ENCODE data around the gene PKIB.

PKIB gene

DNA sequence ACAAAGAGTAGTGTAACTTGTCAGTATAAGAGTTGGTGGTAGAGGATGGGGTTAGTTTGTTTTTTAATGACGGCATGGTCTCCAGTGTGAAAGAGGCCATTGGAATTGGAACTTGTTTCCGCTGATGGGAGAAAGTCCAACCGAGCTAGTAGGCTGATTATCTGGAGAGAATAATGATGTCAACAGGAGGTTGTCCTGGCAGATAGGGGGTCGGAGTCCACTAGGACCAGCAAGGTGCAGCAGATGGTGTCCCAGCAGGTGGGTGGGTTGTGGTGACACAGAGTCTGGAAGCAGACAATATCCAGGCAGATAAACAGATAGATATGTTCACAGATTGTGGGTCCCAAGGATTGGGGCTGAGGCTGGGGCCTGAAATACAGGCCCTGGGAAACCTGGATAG is 35.1 kb downstream of the PKIB start:
- Histone ChIP-seq H3K4me1 (ENCODE audit: control insufficient read depth, insufficient read depth, low read length) (no peaks in the 10 kb centered on the region), H3K4me3 (ENCODE audit: low read length in 2 of 2) (no peak overlapping the region), H3K27ac (ENCODE audit: low read length) (no peak overlapping the region), H3K9me3 (ENCODE audit: control insufficient read depth in 2 of 2, low read length in 2 of 2) (no peaks in the 10 kb centered on the region), H3K9ac (ENCODE audit: low read length in 2 of 2) (no peak overlapping the region), H3K36me3 (ENCODE audit: control insufficient read depth in 2 of 2, insufficient read depth in 2 of 2, low read length in 2 of 2) (no peaks in the 10 kb centered on the region), H3K27me3 (ENCODE audit: control insufficient read depth in 1 of 2, insufficient read depth in 2 of 2, low read length in 2 of 2) (no peaks in the 10 kb centered on the region)

DNA sequence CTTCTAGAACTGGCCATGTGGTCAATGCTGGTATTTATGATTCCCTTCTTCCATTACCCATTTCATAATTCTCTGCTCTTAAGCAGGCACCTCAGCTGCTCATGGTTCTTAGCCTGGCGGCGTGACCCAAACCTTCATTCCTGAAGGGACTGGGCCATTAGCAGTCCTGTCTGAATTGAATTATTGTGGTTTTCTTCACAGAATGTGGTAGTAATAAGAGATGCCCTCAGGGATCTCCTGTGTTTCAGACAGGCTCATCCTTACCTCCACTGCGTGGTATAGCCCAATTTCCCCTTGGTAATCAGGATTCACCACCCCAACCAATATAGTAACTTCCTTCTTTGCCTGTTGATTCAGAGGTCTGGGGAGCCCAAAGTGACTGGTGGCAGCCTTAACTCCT is 37.6 kb downstream of the PKIB start:
- Histone ChIP-seq H3K27ac (ENCODE audit: low read length) (no peak overlapping the region), H3K9ac (ENCODE audit: low read length in 2 of 2) (no peak overlapping the region), H3K4me3 (ENCODE audit: low read length in 2 of 2) (no peak overlapping the region), H3K36me3 (ENCODE audit: control insufficient read depth in 2 of 2, insufficient read depth in 2 of 2, low read length in 2 of 2) (no peaks in the 10 kb centered on the region), H3K27me3 (ENCODE audit: control insufficient read depth in 1 of 2, insufficient read depth in 2 of 2, low read length in 2 of 2) (no peaks in the 10 kb centered on the region), H3K4me1 (ENCODE audit: control insufficient read depth, insufficient read depth, low read length) (no peaks in the 10 kb centered on the region), H3K9me3 (ENCODE audit: control insufficient read depth in 2 of 2, low read length in 2 of 2) (no peaks in the 10 kb centered on the region)

DNA sequence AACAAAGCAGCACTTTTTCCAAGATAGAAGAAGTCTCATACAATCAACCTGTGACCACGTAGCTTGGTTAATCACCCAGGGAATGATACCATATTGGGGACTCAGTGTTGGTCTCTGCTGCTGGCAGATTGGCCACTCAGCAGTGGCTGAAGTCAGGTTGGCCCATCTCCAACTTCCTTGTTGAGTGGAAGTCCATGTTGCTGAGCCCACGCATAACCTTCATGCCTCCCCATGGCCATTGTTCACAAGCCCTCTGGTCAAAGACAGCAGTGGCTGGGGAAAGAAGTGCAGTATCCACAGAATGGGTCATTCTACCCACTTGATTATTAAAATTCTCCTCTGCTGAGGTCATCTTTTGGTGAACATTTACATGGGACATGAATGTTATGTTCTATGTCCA is 38.5 kb downstream of the PKIB start:
- no peak overlapping the region for H3K4me3 ChIP-seq (ENCODE audit: low read length in 2 of 2)
- H3K27me3 ChIP-seq (ENCODE audit: control insufficient read depth in 1 of 2, insufficient read depth in 2 of 2, low read length in 2 of 2) = no peaks in the 10 kb centered on the region
- H3K36me3 ChIP-seq (ENCODE audit: control insufficient read depth in 2 of 2, insufficient read depth in 2 of 2, low read length in 2 of 2) = no peaks in the 10 kb centered on the region
- no peaks in the 10 kb centered on the region for H3K4me1 ChIP-seq (ENCODE audit: control insufficient read depth, insufficient read depth, low read length)
- no peak overlapping the region for H3K9ac ChIP-seq (ENCODE audit: low read length in 2 of 2)
- H3K9me3 ChIP-seq (ENCODE audit: control insufficient read depth in 2 of 2, low read length in 2 of 2) = no peaks in the 10 kb centered on the region
- H3K27ac ChIP-seq (ENCODE audit: low read length) = no peak overlapping the region

DNA sequence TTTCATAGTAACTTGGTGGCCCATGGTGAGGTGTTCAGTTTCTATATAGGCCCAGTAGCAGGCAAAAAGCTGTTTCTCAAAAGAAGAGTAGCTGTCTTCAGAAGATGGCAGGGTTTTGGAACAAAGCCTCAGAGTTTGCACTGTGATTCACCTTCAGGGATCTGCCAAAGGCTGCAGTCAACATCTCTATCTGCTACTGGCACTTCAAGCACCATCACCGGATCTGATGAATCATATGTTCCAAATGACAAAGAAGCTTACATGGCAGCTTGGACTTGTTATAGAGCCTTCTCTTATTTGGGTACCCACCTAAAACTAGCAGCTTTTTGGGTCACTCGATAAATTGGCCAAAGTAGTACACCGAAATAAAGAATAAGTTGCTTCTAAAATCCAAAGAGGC is 39.5 kb downstream of the PKIB start:
- Histone ChIP-seq H3K4me1 (ENCODE audit: control insufficient read depth, insufficient read depth, low read length) (no peaks in the 10 kb centered on the region), H3K4me3 (ENCODE audit: low read length in 2 of 2) (no peak overlapping the region), H3K27ac (ENCODE audit: low read length) (no peak overlapping the region), H3K36me3 (ENCODE audit: control insufficient read depth in 2 of 2, insufficient read depth in 2 of 2, low read length in 2 of 2) (no peaks in the 10 kb centered on the region), H3K9ac (ENCODE audit: low read length in 2 of 2) (no peak overlapping the region), H3K9me3 (ENCODE audit: control insufficient read depth in 2 of 2, low read length in 2 of 2) (no peaks in the 10 kb centered on the region), H3K27me3 (ENCODE audit: control insufficient read depth in 1 of 2, insufficient read depth in 2 of 2, low read length in 2 of 2) (no peaks in the 10 kb centered on the region)

DNA sequence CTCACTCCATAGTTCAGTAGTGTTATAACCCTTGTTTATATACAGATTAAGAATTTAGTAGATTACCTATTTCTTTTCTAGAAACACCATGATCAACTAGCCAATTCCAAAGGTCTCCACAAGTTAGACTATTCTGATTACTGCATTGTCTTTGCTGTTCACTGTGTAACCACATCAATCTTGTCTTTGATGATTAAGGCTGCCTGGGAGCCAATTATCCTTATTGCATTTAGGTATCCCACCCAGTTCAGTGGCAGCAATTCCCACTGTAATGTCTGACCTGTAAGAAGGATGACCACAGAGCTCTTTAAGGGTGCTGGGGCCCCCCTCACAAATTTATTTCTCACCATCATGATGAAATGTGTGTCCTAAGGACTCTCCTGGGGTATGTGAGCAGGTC is 40.2 kb downstream of the PKIB start:
- no peaks in the 10 kb centered on the region for H3K4me1 ChIP-seq (ENCODE audit: control insufficient read depth, insufficient read depth, low read length)
- no peak overlapping the region for H3K9ac ChIP-seq (ENCODE audit: low read length in 2 of 2)
- no peaks in the 10 kb centered on the region for H3K36me3 ChIP-seq (ENCODE audit: control insufficient read depth in 2 of 2, insufficient read depth in 2 of 2, low read length in 2 of 2)
- H3K4me3 ChIP-seq (ENCODE audit: low read length in 2 of 2) = no peak overlapping the region
- no peaks in the 10 kb centered on the region for H3K27me3 ChIP-seq (ENCODE audit: control insufficient read depth in 1 of 2, insufficient read depth in 2 of 2, low read length in 2 of 2)
- no peak overlapping the region for H3K27ac ChIP-seq (ENCODE audit: low read length)
- H3K9me3 ChIP-seq (ENCODE audit: control insufficient read depth in 2 of 2, low read length in 2 of 2) = no peaks in the 10 kb centered on the region

DNA sequence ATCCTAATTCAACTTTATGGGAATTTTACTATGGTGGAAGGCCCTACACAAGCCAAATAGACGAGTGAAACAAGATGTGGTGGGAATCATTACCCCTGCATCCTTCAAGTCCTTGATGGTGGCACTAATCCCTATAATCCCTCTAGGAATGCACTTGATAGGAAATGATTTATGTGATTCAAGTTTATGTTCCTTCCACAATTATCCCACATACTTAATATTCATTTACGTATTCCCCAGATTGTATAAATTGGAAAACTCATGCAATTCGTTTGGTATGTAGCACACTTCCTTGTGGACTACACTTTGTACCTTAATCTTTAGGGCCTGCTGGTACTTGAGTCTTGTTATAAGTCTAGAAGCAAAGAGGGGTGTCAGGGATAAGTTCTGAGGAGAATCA is 40.8 kb downstream of the PKIB start:
- H3K9ac ChIP-seq (ENCODE audit: low read length in 2 of 2) = no peak overlapping the region
- no peaks in the 10 kb centered on the region for H3K9me3 ChIP-seq (ENCODE audit: control insufficient read depth in 2 of 2, low read length in 2 of 2)
- no peaks in the 10 kb centered on the region for H3K27me3 ChIP-seq (ENCODE audit: control insufficient read depth in 1 of 2, insufficient read depth in 2 of 2, low read length in 2 of 2)
- H3K4me3 ChIP-seq (ENCODE audit: low read length in 2 of 2) = no peak overlapping the region
- H3K27ac ChIP-seq (ENCODE audit: low read length) = no peak overlapping the region
- H3K4me1 ChIP-seq (ENCODE audit: control insufficient read depth, insufficient read depth, low read length) = no peaks in the 10 kb centered on the region
- no peaks in the 10 kb centered on the region for H3K36me3 ChIP-seq (ENCODE audit: control insufficient read depth in 2 of 2, insufficient read depth in 2 of 2, low read length in 2 of 2)

DNA sequence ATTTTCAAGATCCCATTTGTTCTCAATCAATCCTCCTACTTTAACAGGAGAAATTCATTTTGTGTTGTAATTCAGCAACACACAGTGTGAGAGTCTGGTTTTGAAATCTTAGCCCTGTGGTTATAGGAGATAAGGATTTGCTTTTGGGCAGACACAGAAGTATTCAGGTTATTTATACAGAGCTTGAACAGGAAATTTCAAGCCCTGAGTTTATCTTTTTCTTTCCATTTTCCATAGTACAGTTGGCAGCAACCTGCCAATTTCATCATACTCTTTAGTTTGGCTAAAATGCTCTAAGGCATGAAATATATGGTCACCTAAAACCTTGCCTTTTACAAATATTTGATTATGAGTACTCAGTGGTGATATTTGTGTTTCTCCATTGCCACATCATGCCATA is 41.4 kb downstream of the PKIB start:
- Histone ChIP-seq H3K4me3 (ENCODE audit: low read length in 2 of 2) (no peak overlapping the region), H3K4me1 (ENCODE audit: control insufficient read depth, insufficient read depth, low read length) (no peaks in the 10 kb centered on the region), H3K36me3 (ENCODE audit: control insufficient read depth in 2 of 2, insufficient read depth in 2 of 2, low read length in 2 of 2) (no peaks in the 10 kb centered on the region), H3K27me3 (ENCODE audit: control insufficient read depth in 1 of 2, insufficient read depth in 2 of 2, low read length in 2 of 2) (no peaks in the 10 kb centered on the region), H3K27ac (ENCODE audit: low read length) (no peak overlapping the region), H3K9me3 (ENCODE audit: control insufficient read depth in 2 of 2, low read length in 2 of 2) (no peaks in the 10 kb centered on the region), H3K9ac (ENCODE audit: low read length in 2 of 2) (no peak overlapping the region)

DNA sequence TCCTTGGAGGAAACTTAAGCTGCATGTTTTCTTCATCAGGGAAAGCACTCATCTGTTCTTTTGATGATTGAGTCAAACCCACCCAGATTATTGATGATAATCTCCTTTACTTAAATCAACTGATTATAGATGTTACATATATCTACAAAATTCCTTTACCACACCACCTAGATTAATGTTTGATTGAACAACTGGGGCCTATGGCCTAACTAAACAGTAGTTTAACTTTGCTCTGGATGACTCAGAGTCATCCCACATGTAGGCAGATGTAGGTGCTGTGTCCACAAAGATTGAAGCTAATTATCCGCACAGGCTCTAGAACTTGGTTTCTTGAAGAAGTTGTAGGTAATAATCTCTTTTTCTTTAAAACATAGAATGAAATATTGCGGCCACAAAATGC is 42.2 kb downstream of the PKIB start:
- Histone ChIP-seq H3K4me3 (ENCODE audit: low read length in 2 of 2) (no peak overlapping the region), H3K4me1 (ENCODE audit: control insufficient read depth, insufficient read depth, low read length) (no peaks in the 10 kb centered on the region), H3K9ac (ENCODE audit: low read length in 2 of 2) (no peak overlapping the region), H3K36me3 (ENCODE audit: control insufficient read depth in 2 of 2, insufficient read depth in 2 of 2, low read length in 2 of 2) (no peaks in the 10 kb centered on the region), H3K9me3 (ENCODE audit: control insufficient read depth in 2 of 2, low read length in 2 of 2) (no peaks in the 10 kb centered on the region), H3K27me3 (ENCODE audit: control insufficient read depth in 1 of 2, insufficient read depth in 2 of 2, low read length in 2 of 2) (no peaks in the 10 kb centered on the region), H3K27ac (ENCODE audit: low read length) (no peak overlapping the region)

DNA sequence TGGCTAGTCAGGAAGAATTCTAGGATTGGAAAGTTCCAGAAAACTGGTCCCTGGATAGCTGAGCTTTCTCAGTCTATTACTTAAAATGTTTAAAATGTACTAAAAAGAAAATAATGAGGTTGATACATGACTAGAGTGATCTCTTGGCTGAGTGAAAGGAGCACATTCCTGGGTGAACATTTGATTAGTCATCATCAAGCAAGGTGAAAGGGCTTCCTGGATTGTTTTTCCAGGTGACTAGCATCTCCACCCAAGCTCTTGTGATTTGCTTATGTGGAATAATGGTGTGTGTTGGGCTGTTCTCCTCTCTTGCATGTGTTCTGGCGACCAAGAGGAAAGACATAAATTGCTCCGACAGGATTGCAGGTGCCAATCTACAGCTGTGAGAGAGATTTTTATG is 42.9 kb downstream of the PKIB start:
- no peaks in the 10 kb centered on the region for H3K27me3 ChIP-seq (ENCODE audit: control insufficient read depth in 1 of 2, insufficient read depth in 2 of 2, low read length in 2 of 2)
- H3K4me1 ChIP-seq (ENCODE audit: control insufficient read depth, insufficient read depth, low read length) = no peaks in the 10 kb centered on the region
- H3K4me3 ChIP-seq (ENCODE audit: low read length in 2 of 2) = no peak overlapping the region
- H3K9me3 ChIP-seq (ENCODE audit: control insufficient read depth in 2 of 2, low read length in 2 of 2) = no peaks in the 10 kb centered on the region
- H3K27ac ChIP-seq (ENCODE audit: low read length) = no peak overlapping the region
- H3K9ac ChIP-seq (ENCODE audit: low read length in 2 of 2) = no peak overlapping the region
- no peaks in the 10 kb centered on the region for H3K36me3 ChIP-seq (ENCODE audit: control insufficient read depth in 2 of 2, insufficient read depth in 2 of 2, low read length in 2 of 2)

DNA sequence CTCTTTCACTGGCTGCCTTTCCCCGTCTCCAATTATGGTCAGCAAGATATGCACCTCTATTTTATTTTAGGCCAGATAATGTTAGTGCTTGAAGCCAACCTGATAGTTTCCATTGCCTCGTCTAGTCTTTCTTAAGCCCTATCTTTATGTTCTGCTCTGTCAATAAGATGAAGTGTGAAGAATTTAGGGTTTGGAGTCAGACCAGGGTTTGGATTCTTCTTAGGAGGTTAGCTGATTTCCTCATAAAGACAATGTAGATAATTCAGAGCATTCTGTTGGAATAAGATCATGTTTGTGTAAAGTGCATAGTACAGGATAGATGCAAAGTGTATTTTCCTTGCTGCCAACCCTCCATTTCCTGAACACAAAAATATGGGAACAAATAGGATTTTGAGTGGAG is 43.8 kb downstream of the PKIB start:
- Histone ChIP-seq H3K9ac (ENCODE audit: low read length in 2 of 2) (no peak overlapping the region), H3K27me3 (ENCODE audit: control insufficient read depth in 1 of 2, insufficient read depth in 2 of 2, low read length in 2 of 2) (no peaks in the 10 kb centered on the region), H3K36me3 (ENCODE audit: control insufficient read depth in 2 of 2, insufficient read depth in 2 of 2, low read length in 2 of 2) (no peaks in the 10 kb centered on the region), H3K9me3 (ENCODE audit: control insufficient read depth in 2 of 2, low read length in 2 of 2) (no peaks in the 10 kb centered on the region), H3K4me3 (ENCODE audit: low read length in 2 of 2) (no peak overlapping the region), H3K27ac (ENCODE audit: low read length) (no peak overlapping the region), H3K4me1 (ENCODE audit: control insufficient read depth, insufficient read depth, low read length) (no peaks in the 10 kb centered on the region)

DNA sequence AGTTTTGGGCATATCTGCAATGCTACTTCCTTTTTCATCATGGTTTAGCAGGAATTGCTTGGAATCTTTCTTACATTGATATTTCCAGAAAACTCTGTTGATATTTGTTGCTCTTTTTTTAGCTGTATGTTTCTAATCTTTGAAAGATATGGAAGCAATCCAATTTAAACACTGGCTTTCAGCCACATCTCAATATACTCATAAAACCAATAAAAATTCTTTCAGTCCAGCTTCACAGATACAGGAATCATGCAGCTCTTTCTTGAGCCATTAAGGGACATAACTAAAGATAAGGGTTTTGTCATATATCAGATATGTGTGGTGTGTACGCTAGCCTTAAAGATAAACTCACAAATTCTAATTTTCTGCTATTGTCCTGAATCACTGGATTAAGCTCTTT is 47.4 kb downstream of the PKIB start:
- Histone ChIP-seq H3K9me3 (ENCODE audit: control insufficient read depth in 2 of 2, low read length in 2 of 2) (no peaks in the 10 kb centered on the region), H3K27ac (ENCODE audit: low read length) (no peak overlapping the region), H3K4me3 (ENCODE audit: low read length in 2 of 2) (no peak overlapping the region), H3K27me3 (ENCODE audit: control insufficient read depth in 1 of 2, insufficient read depth in 2 of 2, low read length in 2 of 2) (no peaks in the 10 kb centered on the region), H3K4me1 (ENCODE audit: control insufficient read depth, insufficient read depth, low read length) (no peaks in the 10 kb centered on the region), H3K36me3 (ENCODE audit: control insufficient read depth in 2 of 2, insufficient read depth in 2 of 2, low read length in 2 of 2) (no peaks in the 10 kb centered on the region), H3K9ac (ENCODE audit: low read length in 2 of 2) (no peak overlapping the region)

DNA sequence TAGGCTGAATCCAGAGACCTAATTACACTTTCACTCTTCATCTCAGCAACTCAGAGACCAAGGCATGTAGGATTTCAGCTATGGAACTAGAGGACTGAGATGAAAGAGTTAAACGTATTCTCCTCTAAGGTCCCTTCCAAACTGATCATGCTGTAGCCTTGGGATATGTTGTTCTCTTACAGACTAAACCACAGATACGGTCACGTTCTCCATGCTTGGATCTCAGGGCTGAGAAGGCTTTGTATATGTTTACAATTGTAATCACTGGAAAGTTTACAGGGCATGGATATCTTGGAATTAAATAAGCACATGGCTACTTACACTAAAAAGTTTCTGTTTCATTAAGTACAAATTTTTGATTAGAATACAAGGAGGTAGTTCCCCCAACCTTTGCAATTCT is 50.1 kb downstream of the PKIB start:
- no peaks in the 10 kb centered on the region for H3K4me1 ChIP-seq (ENCODE audit: control insufficient read depth, insufficient read depth, low read length)
- no peaks in the 10 kb centered on the region for H3K27me3 ChIP-seq (ENCODE audit: control insufficient read depth in 1 of 2, insufficient read depth in 2 of 2, low read length in 2 of 2)
- no peaks in the 10 kb centered on the region for H3K9me3 ChIP-seq (ENCODE audit: control insufficient read depth in 2 of 2, low read length in 2 of 2)
- H3K27ac ChIP-seq (ENCODE audit: low read length) = no peak overlapping the region
- no peak overlapping the region for H3K9ac ChIP-seq (ENCODE audit: low read length in 2 of 2)
- no peaks in the 10 kb centered on the region for H3K36me3 ChIP-seq (ENCODE audit: control insufficient read depth in 2 of 2, insufficient read depth in 2 of 2, low read length in 2 of 2)
- no peak overlapping the region for H3K4me3 ChIP-seq (ENCODE audit: low read length in 2 of 2)
